GM19395 (cell line): ENCODE measurements around the gene RLF.

Source experiments
- ATAC-seq: cut with Tn5 transposase; IDR thresholded peaks from one replicate; pipeline ENCODE4 v1.9.1; 2021; ENCODE audit warnings: mild to moderate bottlenecking, moderate library complexity; ENCODE audit not compliant: unreplicated experiment

The RLF gene

GRCh38 chr1:40161125-40161887, at the start of gene RLF:
RLF (plus strand) TSS chr1:40161387; CDS start chr1:40161400, 13 bp downstream.
- ATAC-seq, result peak; percentile 83

- no peak for ATAC-seq
Observed at GRCh38 chr1:40114400-40114799, 46.8 kb upstream of the RLF start.

GRCh38 chr1:40120128-40120527, 41.1 kb upstream of the RLF start:
- ATAC-seq, result no peak

GRCh38 chr1:40122855-40123254, 38.3 kb upstream of the RLF start:
- no peak for ATAC-seq

- no peak for ATAC-seq
Observed at GRCh38 chr1:40130892-40131291, 30.3 kb upstream of the RLF start.

GRCh38 chr1:40132383-40133311, 28.5 kb upstream of the RLF start:
- no peak for ATAC-seq

GRCh38 chr1:40133312-40133665, 27.9 kb upstream of the RLF start:
- ATAC-seq, result no peak

GRCh38 chr1:40133839-40134238, 27.3 kb upstream of the RLF start:
- ATAC-seq, result no peak

GRCh38 chr1:40140211-40140973, 20.8 kb upstream of the RLF start:
- no peak for ATAC-seq

GRCh38 chr1:40141878-40142535, 19.2 kb upstream of the RLF start:
- no peak for ATAC-seq

- no peak for ATAC-seq
Observed at GRCh38 chr1:40143891-40144575, 17.2 kb upstream of the RLF start.

GRCh38 chr1:40151457-40152079, 9.6 kb upstream of the RLF start:
- ATAC-seq, result no peak

GRCh38 chr1:40153073-40153770, 8.0 kb upstream of the RLF start:
- no peak for ATAC-seq

GRCh38 chr1:40155135-40155534, 6.1 kb upstream of the RLF start:
- no peak for ATAC-seq

- ATAC-seq, result no peak
Observed at GRCh38 chr1:40155910-40156309, 5.3 kb upstream of the RLF start.

- no peak for ATAC-seq
Observed at GRCh38 chr1:40160806-40161124, 422 bp upstream of the RLF start.

- ATAC-seq, result no peak
Observed at GRCh38 chr1:40161888-40162397, 756 bp downstream of the RLF start.

- ATAC-seq, result no peak
Observed at GRCh38 chr1:40162753-40163441, 1.7 kb downstream of the RLF start.

GRCh38 chr1:40167317-40167716, 6.1 kb downstream of the RLF start:
- ATAC-seq, result no peak
